ENCODE measurements around the gene MVB12B.

The MVB12B gene

GRCh38 chr9:126507318-126508109, 180.9 kb downstream of the MVB12B start:
- in situ Hi-C loops (cut with MboI; ENCODE audit: low pct_unique_long_range_greater_than_20kb, low sequenced_read_pairs, unreplicated experiment) = loop anchor here (10.0 kb wide), 1 partner anchor 47 kb away; no protein-coding TSS in a partner anchor
- DNase-seq (ENCODE audit: low spot score) = no peak
- no peak for TF ChIP-seq CTCF (IDR thresholded peaks at IDR 0.05; ENCODE audit: extremely low read depth, insufficient read depth, missing control alignments)

GRCh38 chr9:126508171-126508591, 181.6 kb downstream of the MVB12B start:
- no peak for DNase-seq (ENCODE audit: low spot score)
- no peak for TF ChIP-seq CTCF (IDR thresholded peaks at IDR 0.05; ENCODE audit: extremely low read depth, insufficient read depth, missing control alignments)
- in situ Hi-C loops (cut with MboI; ENCODE audit: low pct_unique_long_range_greater_than_20kb, low sequenced_read_pairs, unreplicated experiment) = loop anchor here (10.0 kb wide), 1 partner anchor 47 kb away; no protein-coding TSS in a partner anchor

GRCh38 chr9:126508928-126509327, 182.3 kb downstream of the MVB12B start:
- no peak for TF ChIP-seq CTCF (IDR thresholded peaks at IDR 0.05; ENCODE audit: extremely low read depth, insufficient read depth, missing control alignments)
- DNase-seq (ENCODE audit: low spot score) = no peak
- in situ Hi-C loops (cut with MboI; ENCODE audit: low pct_unique_long_range_greater_than_20kb, low sequenced_read_pairs, unreplicated experiment) = loop anchor here (10.0 kb wide), 1 partner anchor 46 kb away; no protein-coding TSS in a partner anchor

GRCh38 chr9:126509718-126510117, 183.1 kb downstream of the MVB12B start:
- TF ChIP-seq CTCF (IDR thresholded peaks at IDR 0.05; ENCODE audit: extremely low read depth, insufficient read depth, missing control alignments) = no peak
- in situ Hi-C loops (cut with MboI; ENCODE audit: low pct_unique_long_range_greater_than_20kb, low sequenced_read_pairs, unreplicated experiment) = loop anchor here (10.0 kb wide), 1 partner anchor 45 kb away; no protein-coding TSS in a partner anchor

GRCh38 chr9:126510564-126510963, 183.9 kb downstream of the MVB12B start:
- in situ Hi-C loops (cut with MboI; ENCODE audit: low pct_unique_long_range_greater_than_20kb, low sequenced_read_pairs, unreplicated experiment) = no loop called here
- TF ChIP-seq CTCF (IDR thresholded peaks at IDR 0.05; ENCODE audit: extremely low read depth, insufficient read depth, missing control alignments) = no peak
- DNase-seq (ENCODE audit: low spot score) = no peak

More at GRCh38 chr9:126509718-126510117, 183.1 kb downstream of the MVB12B start:
- DNase-seq (ENCODE audit: low spot score) = no peak

- no peak for TF ChIP-seq CTCF (IDR thresholded peaks at IDR 0.05; ENCODE audit: extremely low read depth, insufficient read depth, missing control alignments)
- in situ Hi-C loops (cut with MboI; ENCODE audit: low pct_unique_long_range_greater_than_20kb, low sequenced_read_pairs, unreplicated experiment) = no loop called here
- DNase-seq (ENCODE audit: low spot score) = no peak
Measured at GRCh38 chr9:126511411-126511810, 184.8 kb downstream of the MVB12B start.
